GM21786 (cell line): ENCODE measurements around the gene NSUN6.
A peak's percentile ranks its signal among the peaks of the same experiment; 100 is the strongest.
"Not testable (repeated sequence)": the region's sequence is repeated elsewhere in the genome, so short reads cannot be mapped to it uniquely, and the experiment has no call there.

Experiments
- ATAC-seq: cut with Tn5 transposase; IDR thresholded peaks from one replicate; pipeline ENCODE4 v1.9.1; 2021; ENCODE audit not compliant: unreplicated experiment

The NSUN6 gene

DNA sequence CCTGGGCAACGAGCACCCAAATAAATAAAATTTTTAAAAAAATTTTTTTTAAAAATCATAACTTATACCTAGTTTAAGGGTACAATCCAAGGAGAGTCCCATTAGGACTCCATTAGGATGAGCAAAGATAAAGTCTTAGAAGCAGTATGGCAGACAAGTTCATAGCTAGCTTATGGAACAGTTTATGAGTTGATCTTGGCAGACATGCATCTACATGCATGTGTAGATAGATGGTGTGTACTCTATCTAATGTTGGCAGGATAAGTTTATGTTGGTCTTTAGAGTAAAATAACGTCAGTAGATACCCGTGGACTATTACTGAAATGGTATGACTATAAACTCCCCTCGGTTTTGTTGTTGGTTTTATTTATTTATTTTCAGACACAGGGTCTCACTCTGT is 40.2 kb downstream of the NSUN6 start:
- no peak for ATAC-seq

GRCh38 chr10:18610517-18610916 is 40.9 kb downstream of the NSUN6 start:
- ATAC-seq = no peak

DNA sequence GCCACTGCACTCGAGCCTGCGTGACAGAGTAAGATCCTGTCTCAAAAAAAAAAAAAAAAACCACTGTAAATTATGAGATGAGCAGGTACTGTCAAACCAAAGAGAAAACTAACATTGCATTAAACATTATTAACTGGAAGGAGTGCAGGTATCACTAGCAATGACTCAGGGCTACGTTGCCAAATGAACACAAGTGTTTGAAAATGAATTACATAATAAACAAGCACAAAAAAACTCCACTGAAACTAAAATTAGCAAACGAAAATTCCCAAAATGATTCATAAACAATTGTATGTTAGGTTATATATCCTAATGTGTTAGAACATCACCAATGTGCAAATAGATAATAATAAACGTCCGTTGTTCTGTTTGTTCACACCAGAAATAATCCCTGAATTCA is 42.8 kb downstream of the NSUN6 start:
- ATAC-seq = no peak

DNA sequence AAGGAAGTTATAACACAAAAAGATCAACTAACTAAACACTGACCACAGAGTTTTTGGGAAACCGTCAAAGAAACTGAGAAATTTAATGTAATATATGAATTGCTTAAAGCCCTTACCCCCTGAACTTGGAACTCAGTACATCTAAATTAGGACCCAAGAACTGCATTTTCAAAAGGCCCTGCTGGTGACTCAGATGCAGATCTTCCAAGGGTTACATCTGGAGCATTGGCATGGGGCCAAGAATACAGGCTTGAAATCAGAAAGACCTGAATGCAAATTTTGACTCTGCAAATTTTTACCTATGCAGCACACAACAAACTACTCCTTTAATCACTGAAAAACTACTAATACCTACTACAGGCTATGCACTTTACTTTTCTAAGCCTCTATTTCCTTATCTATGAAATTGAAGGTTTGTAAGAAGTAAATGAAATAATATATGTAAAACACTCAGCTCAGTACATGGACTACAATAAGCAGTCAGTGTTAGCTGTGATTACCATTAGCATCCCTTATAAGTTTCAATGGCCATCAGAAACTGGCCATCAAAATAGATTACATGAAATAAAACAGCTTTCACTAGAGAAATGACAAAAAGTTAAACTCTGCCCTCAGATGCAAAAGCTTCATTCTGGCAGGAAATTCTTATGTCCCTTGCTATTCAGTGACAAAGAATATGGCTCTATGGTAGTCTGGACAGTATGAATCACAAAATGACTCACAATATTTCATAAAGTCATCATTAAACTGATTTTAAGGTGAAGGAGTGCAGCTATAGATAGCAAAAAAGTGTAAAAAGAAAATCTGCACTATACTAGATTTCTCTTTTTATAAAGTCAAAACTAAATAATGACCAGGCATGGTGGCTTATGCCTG is 43.6 kb downstream of the NSUN6 start:
- ATAC-seq = peak; percentile 47

DNA sequence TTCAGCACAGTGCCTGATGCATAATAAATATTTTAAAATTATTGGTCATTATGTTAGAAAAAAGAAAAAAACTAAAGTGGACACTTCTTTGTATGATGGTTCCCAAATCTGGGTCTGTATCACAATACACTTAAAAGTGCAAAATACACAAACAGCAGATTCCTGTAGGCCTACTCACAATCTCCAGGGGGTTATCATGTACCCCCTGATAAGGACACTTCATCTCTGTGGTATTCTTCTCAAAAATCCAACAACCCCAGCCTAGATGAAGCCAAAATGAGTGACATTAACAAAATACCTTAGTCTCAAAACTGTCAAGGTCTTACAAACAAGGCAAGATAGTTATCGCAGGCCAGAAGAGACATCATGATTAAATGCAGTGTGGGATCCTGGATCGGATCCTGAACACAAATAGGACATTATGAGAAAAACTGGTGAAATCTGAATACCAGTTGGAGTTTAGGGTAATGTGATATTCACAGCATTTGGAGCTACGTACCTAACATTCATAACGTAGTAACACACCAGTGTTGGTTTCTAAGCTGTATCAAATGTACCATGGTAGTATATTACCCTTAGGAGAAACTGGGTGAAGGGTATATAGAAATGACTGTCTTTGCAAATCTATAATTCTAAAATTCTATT is 45.2 kb downstream of the NSUN6 start:
- ATAC-seq = no peak

GRCh38 chr10:18601321-18601720 is 50.1 kb downstream of the NSUN6 start:
- ATAC-seq = no peak

GRCh38 chr10:18599392-18599791 is 52.0 kb downstream of the NSUN6 start:
- ATAC-seq = no peak

- ATAC-seq = no peak
Observed at GRCh38 chr10:18594574-18595156, 56.7 kb downstream of the NSUN6 start.

DNA sequence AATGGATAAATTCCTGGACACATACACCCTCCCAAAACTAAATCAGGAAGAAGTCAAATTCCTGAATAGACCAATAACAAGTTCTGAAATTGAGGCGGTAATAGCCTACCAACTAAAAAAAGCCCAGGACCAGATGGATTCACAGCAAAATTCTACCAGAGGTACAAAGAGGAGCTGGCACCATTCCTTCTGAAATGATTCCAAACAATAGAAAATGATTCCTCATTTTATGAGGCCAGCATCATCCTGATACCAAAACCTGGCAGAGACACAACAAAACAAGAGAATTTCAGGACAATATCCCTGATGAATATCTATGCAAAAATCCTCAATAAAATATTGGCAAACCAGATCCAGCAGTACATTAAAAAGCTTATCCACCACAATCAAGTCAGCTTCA is 60.2 kb downstream of the NSUN6 start:
- not testable (repeated sequence) for ATAC-seq

DNA sequence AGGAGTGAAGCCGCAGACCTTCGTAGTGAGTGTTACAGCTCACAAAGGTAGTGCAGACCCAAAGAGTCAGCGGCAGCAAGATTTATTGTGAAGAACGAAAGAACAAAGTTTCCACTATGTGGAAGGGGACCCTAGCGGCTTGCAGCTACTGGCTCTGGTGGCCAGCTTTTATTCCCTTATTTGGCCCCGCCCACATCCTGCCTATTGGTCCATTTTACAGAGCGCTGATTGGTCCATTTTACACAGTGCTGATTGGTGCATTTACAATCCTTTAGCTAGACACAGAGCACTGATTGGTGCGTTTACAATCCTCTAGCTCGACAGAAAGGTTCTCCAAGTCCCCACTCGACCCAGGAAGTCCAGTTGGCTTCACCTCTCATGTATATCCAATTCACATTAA is 64.8 kb downstream of the NSUN6 start:
- ATAC-seq = not testable (repeated sequence)

DNA sequence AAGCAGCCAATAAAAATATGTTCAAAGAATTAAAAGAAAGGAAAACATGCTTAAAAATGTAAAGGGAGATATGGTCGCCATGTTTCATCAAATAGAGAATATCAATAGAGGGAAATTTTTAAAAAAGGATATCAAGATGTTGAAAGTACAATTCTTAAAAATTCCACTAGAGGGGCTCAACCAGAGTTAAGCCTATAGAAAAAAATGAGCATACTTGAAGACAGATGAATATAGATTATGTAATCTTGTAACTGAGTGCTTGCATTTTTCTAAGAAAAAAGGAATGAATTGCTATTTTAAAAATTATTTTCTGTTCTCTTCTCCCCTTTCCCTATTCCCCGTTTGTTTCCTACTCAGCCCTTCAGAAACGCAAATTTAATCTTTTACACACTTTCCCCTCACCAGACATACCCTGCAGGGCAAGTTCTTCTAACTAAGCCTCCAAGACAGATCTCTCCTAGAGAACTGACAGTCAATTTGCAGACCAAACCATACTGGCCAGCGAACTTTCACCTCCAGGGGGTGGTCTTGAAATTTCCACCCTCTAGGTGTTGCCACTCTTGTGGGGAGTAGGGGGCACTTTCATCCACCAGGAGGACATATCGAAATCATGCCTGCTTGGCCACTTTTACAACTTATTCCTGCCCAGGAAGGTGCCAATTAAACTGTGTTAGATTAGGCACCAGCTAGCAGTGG is 67.7 kb downstream of the NSUN6 start:
- ATAC-seq = no peak

- ATAC-seq = no peak
Observed at GRCh38 chr10:18582803-18583202, 68.6 kb downstream of the NSUN6 start.

GRCh38 chr10:18577823-18578685 is 73.3 kb downstream of the NSUN6 start:
- no peak for ATAC-seq

- ATAC-seq = no peak
Observed at GRCh38 chr10:18576586-18576985, 74.8 kb downstream of the NSUN6 start.

DNA sequence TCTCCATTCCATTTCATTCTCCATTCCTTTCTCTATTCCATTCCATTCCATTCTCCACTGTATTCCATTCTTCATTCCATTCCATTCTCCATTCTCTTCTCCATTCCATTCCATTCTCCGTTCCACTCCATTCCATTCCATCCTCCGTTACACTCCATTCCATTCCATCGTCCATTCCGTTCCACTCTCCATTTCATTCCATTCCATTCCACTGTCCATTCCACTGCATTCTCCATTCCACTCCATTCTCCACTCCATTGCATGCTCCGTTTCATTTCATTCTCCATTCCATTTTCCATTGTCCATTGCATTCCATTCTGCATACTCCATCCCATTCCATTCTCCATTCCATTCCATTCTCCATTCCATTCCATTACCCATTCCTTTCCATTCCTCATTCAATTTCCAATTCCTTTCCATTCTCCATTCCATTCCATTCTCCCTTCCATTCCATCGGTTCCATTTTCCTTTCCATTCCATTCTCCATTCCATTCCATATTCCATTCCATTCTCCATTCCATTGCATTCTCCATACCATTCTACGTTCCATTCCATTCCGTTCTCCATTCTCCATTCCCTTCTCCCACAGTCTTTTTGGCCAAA is 78.3 kb downstream of the NSUN6 start:
- ATAC-seq = no peak

DNA sequence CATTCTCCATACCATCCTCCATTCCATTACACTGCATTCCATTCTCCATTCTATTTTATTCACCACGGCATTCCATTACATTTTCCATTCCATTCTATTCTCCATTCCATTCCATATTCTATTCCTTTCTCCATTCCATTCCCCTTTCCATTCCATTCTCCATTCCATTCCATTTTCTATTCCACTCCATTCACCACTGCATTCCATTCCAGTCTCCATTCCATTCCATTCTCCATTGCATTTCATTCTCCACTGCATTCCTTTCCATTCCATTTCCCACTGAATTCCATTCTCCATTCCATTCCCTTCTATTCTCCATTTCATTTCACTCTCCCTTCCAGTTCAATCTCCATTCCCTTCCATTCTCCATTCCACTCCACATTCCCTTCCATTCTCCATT is 79.6 kb downstream of the NSUN6 start:
- no peak for ATAC-seq

DNA sequence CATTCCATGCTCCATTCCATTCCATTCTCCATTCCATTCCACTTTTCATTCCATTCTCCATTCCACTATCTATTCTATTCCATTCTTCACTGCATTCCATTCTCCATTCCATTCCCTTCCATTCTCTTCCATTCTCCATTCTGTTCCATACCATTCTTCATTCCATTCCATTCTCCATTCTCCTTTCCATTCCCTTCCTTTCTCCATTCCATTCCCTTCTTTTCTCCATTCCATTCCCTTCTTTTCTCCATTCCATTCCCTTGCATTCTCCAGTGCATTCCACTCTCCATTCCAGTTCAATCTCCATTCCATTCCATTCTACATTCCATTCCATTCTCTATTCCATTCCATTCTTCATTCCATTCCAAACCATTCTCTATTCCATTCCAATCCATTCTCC is 80.3 kb downstream of the NSUN6 start:
- no peak for ATAC-seq

GRCh38 chr10:18570386-18570785 is 81.0 kb downstream of the NSUN6 start:
- ATAC-seq = not testable (repeated sequence)

- no peak for ATAC-seq
Observed at GRCh38 chr10:18567343-18567856, 84.0 kb downstream of the NSUN6 start.

- no peak for ATAC-seq
Observed at GRCh38 chr10:18566177-18566576, 85.2 kb downstream of the NSUN6 start.
